WI38 (cell line): ENCODE data around the gene TGFB1.

Experiments used
- H3K4me3 ChIP-seq: 2 replicates; pipeline ENCODE4 v1.5.1; 2011; ENCODE audit warnings: low read depth, mild to moderate bottlenecking, control low read depth, low read length
- TF ChIP-seq, protein P1 (sequence below): IDR thresholded peaks from 2 replicates; pipeline ENCODE4 v1.5.1; 2012; ENCODE audit warnings: low read depth, mild to moderate bottlenecking, control low read depth, low read length

TGFB1 gene

DNA sequence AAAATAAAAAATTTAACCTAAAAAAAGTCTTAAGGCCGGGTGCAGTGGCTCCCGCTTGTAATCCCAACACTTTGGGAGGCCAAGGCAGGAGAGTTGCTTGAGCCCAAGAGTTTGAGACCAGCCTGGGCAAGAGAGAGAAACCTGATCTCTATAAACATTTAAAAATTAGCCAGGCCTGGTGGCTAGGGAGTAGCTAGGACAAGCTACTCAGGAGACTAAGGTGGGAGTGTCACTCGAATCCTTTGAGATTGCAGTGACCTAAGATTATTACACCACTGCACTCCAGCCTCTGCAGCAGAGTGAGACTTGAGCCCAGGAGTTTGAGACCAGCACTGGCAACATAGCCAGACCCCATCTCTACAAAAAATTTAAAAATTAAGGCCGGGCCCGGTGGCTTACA lies 42.6 kb downstream of the TGFB1 start:
- peak overlapping the region; percentile 70 for H3K4me3 ChIP-seq
- TF ChIP-seq, protein P1, sequence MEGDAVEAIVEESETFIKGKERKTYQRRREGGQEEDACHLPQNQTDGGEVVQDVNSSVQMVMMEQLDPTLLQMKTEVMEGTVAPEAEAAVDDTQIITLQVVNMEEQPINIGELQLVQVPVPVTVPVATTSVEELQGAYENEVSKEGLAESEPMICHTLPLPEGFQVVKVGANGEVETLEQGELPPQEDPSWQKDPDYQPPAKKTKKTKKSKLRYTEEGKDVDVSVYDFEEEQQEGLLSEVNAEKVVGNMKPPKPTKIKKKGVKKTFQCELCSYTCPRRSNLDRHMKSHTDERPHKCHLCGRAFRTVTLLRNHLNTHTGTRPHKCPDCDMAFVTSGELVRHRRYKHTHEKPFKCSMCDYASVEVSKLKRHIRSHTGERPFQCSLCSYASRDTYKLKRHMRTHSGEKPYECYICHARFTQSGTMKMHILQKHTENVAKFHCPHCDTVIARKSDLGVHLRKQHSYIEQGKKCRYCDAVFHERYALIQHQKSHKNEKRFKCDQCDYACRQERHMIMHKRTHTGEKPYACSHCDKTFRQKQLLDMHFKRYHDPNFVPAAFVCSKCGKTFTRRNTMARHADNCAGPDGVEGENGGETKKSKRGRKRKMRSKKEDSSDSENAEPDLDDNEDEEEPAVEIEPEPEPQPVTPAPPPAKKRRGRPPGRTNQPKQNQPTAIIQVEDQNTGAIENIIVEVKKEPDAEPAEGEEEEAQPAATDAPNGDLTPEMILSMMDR: no peak

DNA sequence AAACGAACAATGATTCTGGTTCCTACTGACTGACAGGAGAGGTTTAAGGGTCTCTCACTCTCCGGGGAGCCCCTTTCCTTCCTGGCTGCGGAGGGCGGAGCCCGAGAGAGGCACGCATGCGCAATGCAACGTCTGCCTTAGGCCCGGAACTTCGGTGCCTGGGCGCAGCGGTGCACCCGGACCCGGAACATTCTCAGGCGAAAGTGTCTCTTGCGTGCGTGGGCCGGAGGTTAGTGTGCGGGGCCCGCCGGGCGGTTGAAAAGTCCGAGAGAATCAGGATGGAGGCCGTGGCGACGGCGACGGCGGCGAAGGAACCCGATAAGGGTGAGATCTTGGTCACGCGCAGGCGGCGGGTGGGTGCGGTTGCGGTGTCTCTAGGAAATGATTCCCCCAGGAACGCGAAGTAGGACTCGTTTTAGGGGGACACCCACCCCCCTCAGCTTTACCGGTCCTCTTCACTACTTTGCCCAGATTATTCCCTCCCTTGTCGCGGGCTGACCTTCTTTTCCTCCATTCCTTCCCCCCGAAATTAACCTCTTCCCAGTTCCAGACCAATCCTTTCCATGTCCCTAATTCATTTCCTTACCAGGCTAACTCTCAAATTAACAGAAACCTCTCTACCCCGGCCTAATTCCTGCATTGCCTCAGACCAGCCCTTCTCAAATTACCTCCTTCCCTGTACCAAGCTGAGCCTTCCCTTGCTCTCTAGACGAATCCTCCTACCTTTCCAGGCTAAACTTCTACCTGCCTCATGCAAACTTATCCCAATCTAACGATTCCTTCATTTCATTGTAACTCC lies 43.5 kb downstream of the TGFB1 start, which contains the start of gene CCDC97:
Gene CCDC97 (plus strand): TSS at position 140 of the 799 bp plus-strand sequence. CDS start 139 bp downstream, at position 279.
- peak within 1 kb of the TSS; percentile 70 for H3K4me3 ChIP-seq
- TF ChIP-seq, protein P1: no peak

DNA sequence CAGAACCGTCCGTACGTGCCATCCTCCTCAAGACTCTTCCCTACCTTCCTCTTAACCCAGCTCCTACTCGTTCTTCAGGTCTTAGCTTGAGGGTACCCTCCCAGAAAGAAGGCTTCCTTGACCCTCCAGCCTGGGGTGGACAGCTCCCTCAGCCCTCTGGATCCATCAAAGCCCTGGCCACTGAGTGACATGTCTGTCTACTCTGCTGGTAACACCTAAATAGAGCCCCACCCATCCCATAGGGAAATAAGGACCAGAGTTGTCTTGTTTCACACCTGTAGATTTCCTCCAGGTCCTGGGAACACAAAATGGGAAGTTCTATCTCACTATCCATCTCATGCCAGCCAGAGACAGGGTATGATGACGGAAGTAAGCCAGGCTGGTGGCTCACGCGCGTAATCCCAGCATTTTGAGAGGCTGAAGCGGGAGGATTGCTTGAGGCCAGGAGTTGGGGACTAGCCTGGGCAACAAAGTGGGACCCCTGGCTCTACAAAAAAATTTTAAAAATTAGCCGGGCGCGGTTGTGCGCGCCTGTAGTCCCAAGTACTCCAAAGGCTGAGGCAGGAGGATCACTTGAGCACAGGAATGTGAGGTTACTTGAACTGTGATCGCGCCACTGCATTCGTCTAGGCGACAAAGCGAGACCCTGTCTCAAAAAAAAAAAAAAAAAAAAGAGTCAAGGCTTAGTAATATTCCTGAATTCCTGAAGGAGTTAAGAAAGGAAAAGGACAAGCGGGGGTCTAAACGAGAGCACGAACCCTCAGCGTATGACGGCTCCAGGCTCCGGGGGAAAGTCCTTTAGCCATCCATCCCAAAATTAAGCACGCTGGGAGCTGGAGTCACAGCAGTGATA lies 44.3 kb downstream of the TGFB1 start:
- peak overlapping the region; percentile 70 for H3K4me3 ChIP-seq
- TF ChIP-seq, protein P1: no peak

DNA sequence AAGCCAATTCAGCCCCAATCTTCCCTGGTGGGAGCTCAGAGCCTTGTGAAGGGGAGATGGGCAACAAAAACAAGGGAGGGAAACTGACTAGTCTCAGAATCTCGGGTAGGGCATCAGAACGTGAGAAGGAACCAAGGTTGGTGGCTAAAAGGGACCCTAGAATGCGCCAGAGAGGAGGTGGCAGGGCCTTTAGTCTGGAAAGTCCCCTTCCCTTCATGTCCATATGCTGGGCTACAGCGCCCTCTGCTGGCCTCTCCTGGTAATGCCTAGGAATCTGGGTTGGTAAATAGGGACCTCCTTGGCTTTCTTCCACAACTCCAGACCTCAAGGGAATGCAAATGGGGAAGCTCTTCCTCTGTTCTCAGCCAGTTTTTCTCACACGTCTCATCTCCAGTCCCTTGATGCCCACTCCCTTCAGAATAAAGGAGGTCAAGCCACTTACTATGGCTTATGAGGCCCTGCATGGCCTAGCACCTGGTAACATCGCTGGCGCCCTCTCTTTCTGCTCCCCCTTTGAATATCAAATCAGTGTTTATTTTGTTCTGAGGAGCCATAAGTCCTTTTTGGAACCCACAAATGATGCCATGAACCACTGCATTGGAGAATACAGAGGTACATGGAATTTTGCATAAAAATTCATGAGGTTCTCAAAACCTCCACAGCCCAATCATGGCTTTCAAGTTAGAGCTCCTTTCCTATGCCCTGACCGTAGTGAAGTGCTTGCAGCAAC lies 45.1 kb downstream of the TGFB1 start:
- TF ChIP-seq, protein P1: peak; percentile 93
- no peak overlapping the region for H3K4me3 ChIP-seq

DNA sequence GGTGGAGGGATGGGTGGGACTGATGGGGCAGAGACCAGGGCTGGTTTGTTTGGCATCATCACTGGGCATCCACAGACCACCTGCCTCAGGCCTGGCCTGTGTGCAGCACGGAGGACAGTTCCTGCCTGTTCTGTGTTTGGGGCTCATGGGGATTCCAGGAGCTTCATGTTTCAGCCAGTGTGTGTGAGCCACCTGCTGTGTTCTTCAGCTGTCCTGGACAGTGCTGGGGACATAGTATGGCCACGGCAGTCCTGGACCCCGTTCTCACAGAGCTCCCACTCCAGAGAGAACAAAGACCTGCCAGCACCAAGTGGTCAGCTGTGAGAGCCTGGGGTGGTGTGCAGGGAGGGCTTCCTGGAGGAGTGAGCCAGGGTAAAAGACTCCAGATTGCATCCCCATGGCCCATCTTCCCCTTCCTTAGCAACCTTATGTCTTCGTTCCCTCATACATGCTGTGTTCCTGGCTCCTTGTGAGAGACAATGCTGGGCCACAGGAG lies 45.7 kb downstream of the TGFB1 start:
- TF ChIP-seq, protein P1: no peak
- no peak overlapping the region for H3K4me3 ChIP-seq

DNA sequence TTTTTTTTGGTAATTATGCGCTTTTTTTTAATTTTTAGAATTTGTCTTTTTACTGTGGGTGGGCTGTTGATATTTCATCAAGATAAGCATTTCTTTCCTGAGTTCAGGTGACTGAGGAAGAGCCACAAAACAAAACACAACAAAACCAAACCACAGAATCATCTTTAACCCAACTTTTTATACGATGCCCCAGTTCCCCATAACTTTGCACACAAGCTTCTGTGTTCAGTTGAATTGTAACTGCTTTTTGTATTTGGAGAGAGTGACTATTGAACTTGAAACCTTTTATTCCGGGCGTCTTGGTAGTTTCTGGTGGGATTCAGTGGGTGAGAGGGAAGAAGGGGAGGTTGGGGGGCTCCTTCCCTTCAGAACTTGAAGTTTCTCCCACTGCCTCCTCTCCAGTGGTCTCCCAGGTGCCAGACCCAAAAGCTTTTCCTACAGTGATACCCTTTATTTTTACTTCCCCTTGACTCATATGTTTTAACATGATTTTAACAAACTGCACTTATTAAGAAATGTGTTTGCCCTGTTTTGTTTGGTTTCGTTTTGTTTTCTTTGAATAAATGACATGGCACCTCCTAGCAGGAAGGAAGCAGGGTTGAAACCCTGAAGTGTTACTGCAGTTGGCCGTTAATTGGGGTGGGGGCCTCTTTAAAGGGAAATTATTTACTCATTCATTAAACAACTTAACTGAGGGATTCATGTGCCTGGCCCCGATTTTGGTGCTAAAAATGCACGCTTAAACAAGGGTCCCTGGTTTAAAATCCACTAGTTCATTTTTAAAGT lies 46.4 kb downstream of the TGFB1 start:
- TF ChIP-seq, protein P1: no peak

More for the DNA sequence above, 46.4 kb downstream of the TGFB1 start:
- H3K4me3 ChIP-seq: no peak overlapping the region
